Keratinocyte (primary cell): ENCODE data around the gene DMAC2L. TPM values are rescaled to one million over a fixed set of nuclear protein-coding genes. Genes with fewer than 3 reads are reported as not detected.

Source experiments
- DNase-seq: peaks from one replicate; pipeline ENCODE4 v3.0.0-alpha.2; 2011; ENCODE audit warnings: low read depth, missing footprints, low spot score
- FAIRE-seq: peaks from 2 replicates; lab custom pipeline; 2011; peaks lifted over from hg19 to GRCh38; lab: Jason Lieb, UNC
- H2AFZ ChIP-seq: 2 replicates; pipeline ENCODE4 v1.6.0; 2012; ENCODE audit warnings: low read length, control low read depth, inconsistent platforms; ENCODE audit not compliant: control insufficient read depth
- H3K27ac ChIP-seq: 2 replicates; pipeline ENCODE4 v1.5.1; 2011; ENCODE audit warnings: low read length; ENCODE audit not compliant: control insufficient read depth, insufficient read depth
- H3K27me3 ChIP-seq: 3 replicates; pipeline ENCODE4 v1.6.0; 2011; ENCODE audit warnings: low read length; ENCODE audit not compliant: control insufficient read depth, insufficient read depth; ENCODE audit errors: extremely low read depth
- H3K36me3 ChIP-seq, 2 experiments: 2 replicates in 1 of 2; 3 replicates in 1 of 2; pipeline ENCODE4 v1.5.1; 2011; ENCODE audit warnings: low read length in 2 of 2, mild to moderate bottlenecking in 1 of 2; ENCODE audit not compliant: control insufficient read depth in 2 of 2, insufficient read depth in 2 of 2; ENCODE audit errors: extremely low read depth in 1 of 2
- H3K4me1 ChIP-seq: 3 replicates; pipeline ENCODE4 v1.5.1; 2011; ENCODE audit warnings: low read length; ENCODE audit not compliant: control insufficient read depth, insufficient read depth; ENCODE audit errors: extremely low read depth
- H3K4me2 ChIP-seq: 3 replicates; pipeline ENCODE4 v1.6.0; 2011; ENCODE audit warnings: low read depth, low read length; ENCODE audit not compliant: control insufficient read depth, insufficient read depth; ENCODE audit errors: extremely low read depth
- H3K4me3 ChIP-seq, 3 experiments: fragments of 200-600 bp in 1 of 3; sonication (generic) in 1 of 3; 2 replicates in 2 of 3; 3 replicates in 1 of 3; pipeline ENCODE4 v1.5.1; 2011 to 2016; ENCODE audit warnings: low read length in 3 of 3, mild to moderate bottlenecking in 3 of 3, control low read depth in 2 of 3, inconsistent platforms in 1 of 3, low read depth in 1 of 3, mixed read lengths in 1 of 3, mixed run types in 1 of 3, moderate library complexity in 1 of 3; ENCODE audit not compliant: control insufficient read depth in 2 of 3, insufficient read depth in 2 of 3; ENCODE audit errors: extremely low read depth in 1 of 3
- H3K79me2 ChIP-seq: 2 replicates; pipeline ENCODE4 v1.6.0; 2012; ENCODE audit warnings: low read length; ENCODE audit not compliant: control insufficient read depth, insufficient read depth
- H3K9ac ChIP-seq: 3 replicates; pipeline ENCODE4 v1.6.0; 2011; ENCODE audit warnings: low read length; ENCODE audit not compliant: control insufficient read depth, insufficient read depth; ENCODE audit errors: extremely low read depth
- H3K9me1 ChIP-seq: 3 replicates; pipeline ENCODE4 v1.6.0; 2011; ENCODE audit warnings: low read length; ENCODE audit not compliant: control insufficient read depth, insufficient read depth; ENCODE audit errors: extremely low read depth
- H3K9me3 ChIP-seq: 2 replicates; pipeline ENCODE4 v1.5.1; 2012; ENCODE audit warnings: low read depth, low read length; ENCODE audit not compliant: control insufficient read depth
- H4K20me1 ChIP-seq: 3 replicates; pipeline ENCODE4 v1.6.0; 2011; ENCODE audit warnings: low read length; ENCODE audit not compliant: control insufficient read depth, insufficient read depth; ENCODE audit errors: extremely low read depth
- EZH2 ChIP-seq: IDR thresholded peaks from one replicate; pipeline ENCODE4 v1.6.1; 2012; ENCODE audit warnings: inconsistent platforms, mild to moderate bottlenecking, low read length, moderate library complexity
- dilution Hi-C: fragments of 300-500 bp; cut with MboI; formaldehyde crosslinking; loops from one replicate; pipeline ENCODE4 v1.7.0; 2020; ENCODE audit warnings: low sequenced_read_pairs; ENCODE audit not compliant: extremely low pct_ligation_motif_present
- polyA plus RNA-seq, 5 experiments: library from polyadenylated mRNA; depleted of rRNA in 3 of 5; stranded (reverse) in 3 of 5; stranded (forward) in 1 of 5; unstranded in 1 of 5; fragments of >200 nt; gene quantifications; 1 replicate in 1 of 5; 2 replicates in 3 of 5; 3 replicates in 1 of 5; pipeline versions ENCODE4 v1.2.1 to v1.2.3, GENCODE V29; 2011 to 2012; ENCODE audit warnings: missing spikeins in 2 of 5, low read depth in 1 of 5, low replicate concordance in 1 of 5
- TF ChIP-seq, protein P1 (sequence below), 3 experiments: IDR thresholded peaks in 1 of 3; conservative IDR thresholded peaks in 1 of 3; optimal IDR thresholded peaks in 1 of 3; 2 replicates in 2 of 3; 3 replicates in 1 of 3; pipeline versions ENCODE3 to v1.5.1; 2011; ENCODE audit warnings: low read length in 3 of 3, mild to moderate bottlenecking in 3 of 3, moderate library complexity in 2 of 3, control low read depth in 1 of 3, inconsistent platforms in 1 of 3; ENCODE audit not compliant: insufficient read depth in 2 of 3; ENCODE audit errors: extremely low read depth in 1 of 3

The DMAC2L gene
- polyA plus RNA-seq, 1 donor (not counting 4 experiments of a cell fraction or from before 2014, with no cell fraction given) = 12.4 TPM

- Histone ChIP-seq H3K27ac (no peak overlapping the region), H3K9me3 (no peaks in the 10 kb centered on the region), H3K9ac (no peak overlapping the region), H3K36me3 (no peaks in the 10 kb centered on the region), H3K9me1 (no peaks in the 10 kb centered on the region), H3K4me2 (no peak overlapping the region), H3K4me1 (no peaks in the 10 kb centered on the region), H4K20me1 (no peaks in the 10 kb centered on the region), H2AFZ (no peak overlapping the region), H3K79me2 (no peaks in the 10 kb centered on the region), H3K4me3 (no peak overlapping the region), H3K27me3 (no peaks in the 10 kb centered on the region)
- FAIRE-seq (no peak), DNase-seq (no peak)
- dilution Hi-C loops = no loop called here
- TF ChIP-seq EZH2 = no peak
- TF ChIP-seq, protein P1, sequence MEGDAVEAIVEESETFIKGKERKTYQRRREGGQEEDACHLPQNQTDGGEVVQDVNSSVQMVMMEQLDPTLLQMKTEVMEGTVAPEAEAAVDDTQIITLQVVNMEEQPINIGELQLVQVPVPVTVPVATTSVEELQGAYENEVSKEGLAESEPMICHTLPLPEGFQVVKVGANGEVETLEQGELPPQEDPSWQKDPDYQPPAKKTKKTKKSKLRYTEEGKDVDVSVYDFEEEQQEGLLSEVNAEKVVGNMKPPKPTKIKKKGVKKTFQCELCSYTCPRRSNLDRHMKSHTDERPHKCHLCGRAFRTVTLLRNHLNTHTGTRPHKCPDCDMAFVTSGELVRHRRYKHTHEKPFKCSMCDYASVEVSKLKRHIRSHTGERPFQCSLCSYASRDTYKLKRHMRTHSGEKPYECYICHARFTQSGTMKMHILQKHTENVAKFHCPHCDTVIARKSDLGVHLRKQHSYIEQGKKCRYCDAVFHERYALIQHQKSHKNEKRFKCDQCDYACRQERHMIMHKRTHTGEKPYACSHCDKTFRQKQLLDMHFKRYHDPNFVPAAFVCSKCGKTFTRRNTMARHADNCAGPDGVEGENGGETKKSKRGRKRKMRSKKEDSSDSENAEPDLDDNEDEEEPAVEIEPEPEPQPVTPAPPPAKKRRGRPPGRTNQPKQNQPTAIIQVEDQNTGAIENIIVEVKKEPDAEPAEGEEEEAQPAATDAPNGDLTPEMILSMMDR (optimal IDR thresholded peaks at IDR 0.05 in 1 of 3, IDR thresholded peaks at IDR 0.05 in 1 of 3, conservative IDR thresholded peaks at IDR 0.05 in 1 of 3; ENCODE audit: extremely low read depth in 1 of 3, insufficient read depth in 2 of 3, low read length in 3 of 3) = no peak
Observed at GRCh38 chr14:50299585-50299984, 12.5 kb upstream of the DMAC2L start.

- Histone ChIP-seq H3K9ac (no peak overlapping the region), H3K27ac (no peak overlapping the region), H4K20me1 (no peaks in the 10 kb centered on the region), H3K9me1 (no peaks in the 10 kb centered on the region), H3K4me1 (no peaks in the 10 kb centered on the region), H3K79me2 (no peaks in the 10 kb centered on the region), H2AFZ (no peak overlapping the region), H3K4me2 (no peak overlapping the region), H3K9me3 (no peaks in the 10 kb centered on the region), H3K36me3 (no peaks in the 10 kb centered on the region), H3K27me3 (no peaks in the 10 kb centered on the region), H3K4me3 (no peak overlapping the region)
- TF ChIP-seq EZH2 = no peak
- TF ChIP-seq, protein P1 (optimal IDR thresholded peaks at IDR 0.05 in 1 of 3, IDR thresholded peaks at IDR 0.05 in 1 of 3, conservative IDR thresholded peaks at IDR 0.05 in 1 of 3; ENCODE audit: extremely low read depth in 1 of 3, insufficient read depth in 2 of 3, low read length in 3 of 3) = no peak
- DNase-seq (no peak), FAIRE-seq (no peak)
- dilution Hi-C loops = no loop called here
Observed at GRCh38 chr14:50301914-50302313, 10.2 kb upstream of the DMAC2L start.
